Measurements from ENCODE around the gene ABCB8.
"Not testable (repeated sequence)": the region's sequence is repeated elsewhere in the genome, so short reads cannot be mapped to it uniquely, and the experiment has no call there.

DNA sequence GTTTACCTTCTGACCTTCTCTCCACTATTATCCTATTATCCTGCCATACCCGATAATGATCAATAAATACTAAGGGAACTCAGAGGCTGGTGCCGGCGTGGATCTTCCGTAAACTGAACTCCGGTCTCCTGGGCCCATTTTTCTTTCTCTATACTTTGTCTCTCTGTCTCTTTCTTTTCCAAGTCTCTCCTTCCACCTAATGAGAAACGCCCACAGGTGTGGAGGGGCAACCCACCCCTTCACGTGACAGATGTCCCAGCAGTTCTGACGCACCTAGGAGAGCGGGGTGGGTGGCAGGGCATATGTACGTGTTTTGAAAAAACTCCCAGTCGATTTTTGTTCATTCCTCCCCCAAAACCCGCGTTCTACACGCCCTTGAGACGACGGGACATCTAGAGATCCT is 521 bp upstream of the ABCB8 start:
- TF ChIP-seq, protein P1, sequence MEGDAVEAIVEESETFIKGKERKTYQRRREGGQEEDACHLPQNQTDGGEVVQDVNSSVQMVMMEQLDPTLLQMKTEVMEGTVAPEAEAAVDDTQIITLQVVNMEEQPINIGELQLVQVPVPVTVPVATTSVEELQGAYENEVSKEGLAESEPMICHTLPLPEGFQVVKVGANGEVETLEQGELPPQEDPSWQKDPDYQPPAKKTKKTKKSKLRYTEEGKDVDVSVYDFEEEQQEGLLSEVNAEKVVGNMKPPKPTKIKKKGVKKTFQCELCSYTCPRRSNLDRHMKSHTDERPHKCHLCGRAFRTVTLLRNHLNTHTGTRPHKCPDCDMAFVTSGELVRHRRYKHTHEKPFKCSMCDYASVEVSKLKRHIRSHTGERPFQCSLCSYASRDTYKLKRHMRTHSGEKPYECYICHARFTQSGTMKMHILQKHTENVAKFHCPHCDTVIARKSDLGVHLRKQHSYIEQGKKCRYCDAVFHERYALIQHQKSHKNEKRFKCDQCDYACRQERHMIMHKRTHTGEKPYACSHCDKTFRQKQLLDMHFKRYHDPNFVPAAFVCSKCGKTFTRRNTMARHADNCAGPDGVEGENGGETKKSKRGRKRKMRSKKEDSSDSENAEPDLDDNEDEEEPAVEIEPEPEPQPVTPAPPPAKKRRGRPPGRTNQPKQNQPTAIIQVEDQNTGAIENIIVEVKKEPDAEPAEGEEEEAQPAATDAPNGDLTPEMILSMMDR (IDR thresholded peaks at IDR 0.05) = not testable (repeated sequence)
- TF ChIP-seq POLR2A (IDR thresholded peaks at IDR 0.05) = not testable (repeated sequence)
